HepG2 (cell line): ENCODE data around the gene CCT5. TPM values are rescaled to one million over a fixed set of nuclear protein-coding genes. Genes with fewer than 3 reads are reported as not detected.

ENCODE experiments used
- ATAC-seq: fragments of 200-7000 bp; cut with Tn5 transposase; 3 replicates; pipeline ENCODE4 v1.9.1; 2020; ENCODE audit warnings: mild to moderate bottlenecking, moderate library complexity
- BruUV-seq: library from RNA; stranded (reverse); fragments of 400-500 nt; replicated peaks from 2 replicates; lab custom pipeline; 2021; lab: Mats Ljungman, UMichigan
- CTCF ChIA-PET: fragments of 300-600 bp; formaldehyde crosslinking; extraction: SDS; loops from one replicate; lab custom pipeline; 2021; ENCODE audit warnings: low total read pairs, inconsistent platforms, low intra/inter-chr PET ratio; lab: Yijun Ruan, JAX
- POLR2A ChIA-PET: fragments of 350-600 bp; sonication (Branson Sonifier 250); formaldehyde crosslinking; loops from one replicate; lab custom pipeline; 2020; ENCODE audit warnings: antibody characterized with exemption, inconsistent platforms; lab: Yijun Ruan, JAX
- DNase-seq: peaks from one replicate; pipeline ENCODE4 v3.0.0-alpha.2; 2015; ENCODE audit warnings: low spot score
- FAIRE-seq: peaks from 3 replicates; lab custom pipeline; 2011; peaks lifted over from hg19 to GRCh38; lab: Jason Lieb, UNC
- H2AFZ ChIP-seq: one replicate; pipeline ENCODE4 v1.6.1; 2011; ENCODE audit warnings: low read length, inconsistent platforms
- H3K27ac ChIP-seq: fragments of 300-600 bp; 3 replicates; pipeline ENCODE4 v1.8.0; 2011; ENCODE audit warnings: mixed run types, mild to moderate bottlenecking, mixed read lengths, low read length, inconsistent platforms; ENCODE audit not compliant: insufficient read depth; ENCODE audit errors: extremely low read length
- H3K27me3 ChIP-seq, 2 experiments: fragments of 200-600 bp in 1 of 2; 2 replicates in 1 of 2; 3 replicates in 1 of 2; pipeline versions ENCODE4 v1.6.0 to v1.8.0; 2011; ENCODE audit warnings: low read length in 2 of 2, mild to moderate bottlenecking in 2 of 2, moderate library complexity in 2 of 2, inconsistent platforms in 1 of 2; ENCODE audit not compliant: insufficient read depth in 2 of 2, control insufficient read depth in 1 of 2
- H3K36me3 ChIP-seq, 2 experiments: fragments of 200-600 bp in 1 of 2; replicated peaks in 1 of 2; 2 replicates in 1 of 2; 3 replicates in 1 of 2; pipeline versions ENCODE4 v1.5.1 to v1.8.0; 2011; ENCODE audit warnings: low read length in 2 of 2, inconsistent platforms in 1 of 2; ENCODE audit not compliant: insufficient read depth in 2 of 2, control insufficient read depth in 1 of 2
- H3K4me1 ChIP-seq: 2 replicates; pipeline ENCODE4 v1.5.1; 2012; ENCODE audit warnings: low read length, inconsistent platforms; ENCODE audit not compliant: insufficient read depth
- H3K4me2 ChIP-seq: 2 replicates; pipeline ENCODE4 v1.6.0; 2011; ENCODE audit warnings: low read depth, low read length, inconsistent platforms
- H3K4me3 ChIP-seq, 3 experiments: fragments of 200-600 bp in 1 of 3; sonication (generic), shearing (Covaris generic) in 1 of 3; replicated peaks in 1 of 3; 2 replicates each; pipeline ENCODE4 v1.5.1; 2011 to 2016; ENCODE audit warnings: low read length in 3 of 3, inconsistent platforms in 2 of 3, low read depth in 2 of 3, mild to moderate bottlenecking in 2 of 3, control low read depth in 1 of 3, mixed read lengths in 1 of 3; ENCODE audit not compliant: insufficient read depth in 1 of 3
- H3K79me2 ChIP-seq: one replicate; pipeline ENCODE4 v1.6.1; 2011; ENCODE audit warnings: low read length, inconsistent platforms; ENCODE audit not compliant: insufficient read depth
- H3K9ac ChIP-seq: 2 replicates; pipeline ENCODE4 v1.6.0; 2011; ENCODE audit warnings: mild to moderate bottlenecking, low read depth, low read length, inconsistent platforms; ENCODE audit not compliant: insufficient read depth
- H3K9me3 ChIP-seq: 2 replicates; pipeline ENCODE4 v1.5.1; 2012; ENCODE audit warnings: mild to moderate bottlenecking, low read length
- H4K20me1 ChIP-seq: 2 replicates; pipeline ENCODE4 v1.6.0; 2011; ENCODE audit warnings: inconsistent platforms, mild to moderate bottlenecking, low read length, moderate library complexity; ENCODE audit not compliant: insufficient read depth
- STAG1 ChIP-seq: sonication (generic); formaldehyde crosslinking; IDR thresholded peaks from 2 replicates; pipeline ENCODE4 v1.4.0; 2020; ENCODE audit warnings: missing genetic modification reagents
- WGBS: methylation state at CpG from one replicate; pipeline ENCODE4 v1.1.6; 2017; ENCODE audit warnings: low lambda C conversion rate; 5-methylcytosine and 5-hydroxymethylcytosine counted together
- in situ Hi-C: cut with HindIII; loops from 2 replicates; pipeline ENCODE4 v1.10.0; 2017; ENCODE audit warnings: low pct_unique_long_range_greater_than_20kb; ENCODE audit not compliant: extremely low pct_ligation_motif_present
- intact Hi-C: fragments of 100-400 bp; cut with micrococcal nuclease; formaldehyde crosslinking; loops from one replicate; pipeline ENCODE4 v1.10.0; 2022; ENCODE audit not compliant: unreplicated experiment
- polyA plus RNA-seq, 8 experiments: library from polyadenylated mRNA; depleted of rRNA in 3 of 8; stranded (reverse) in 7 of 8; unstranded in 1 of 8; fragments of >200 nt; fragmentation: Illumina TruSeq in 4 of 8; extraction: Trizol in 4 of 8; gene quantifications; 2 replicates each; pipeline versions ENCODE4 v1.2.1 to v1.2.3, GENCODE V29; 2011 to 2016; ENCODE audit warnings: low read depth in 4 of 8, missing spikeins in 1 of 8, mixed read lengths in 1 of 8; ENCODE audit not compliant: insufficient read depth in 1 of 8
- total RNA-seq, 5 experiments: library from RNA; depleted of rRNA; stranded (reverse); fragments of >200 nt; fragmentation: Illumina TruSeq; extraction: Trizol; gene quantifications; 2 replicates each; pipeline ENCODE4 v1.2.3, GENCODE V29; 2016; ENCODE audit warnings: low read depth in 1 of 5
- TF ChIP-seq, protein P1 (sequence below): sonication (generic); formaldehyde crosslinking; IDR thresholded peaks from 2 replicates; pipeline ENCODE4 v1.4.0; 2020; ENCODE audit warnings: missing genetic modification reagents

The CCT5 gene
- total and polyA plus RNA-seq, 2 of the 13 experiments (the other 11 are each of a cell fraction or from before 2014, with no cell fraction given): 319 to 708 TPM

DNA sequence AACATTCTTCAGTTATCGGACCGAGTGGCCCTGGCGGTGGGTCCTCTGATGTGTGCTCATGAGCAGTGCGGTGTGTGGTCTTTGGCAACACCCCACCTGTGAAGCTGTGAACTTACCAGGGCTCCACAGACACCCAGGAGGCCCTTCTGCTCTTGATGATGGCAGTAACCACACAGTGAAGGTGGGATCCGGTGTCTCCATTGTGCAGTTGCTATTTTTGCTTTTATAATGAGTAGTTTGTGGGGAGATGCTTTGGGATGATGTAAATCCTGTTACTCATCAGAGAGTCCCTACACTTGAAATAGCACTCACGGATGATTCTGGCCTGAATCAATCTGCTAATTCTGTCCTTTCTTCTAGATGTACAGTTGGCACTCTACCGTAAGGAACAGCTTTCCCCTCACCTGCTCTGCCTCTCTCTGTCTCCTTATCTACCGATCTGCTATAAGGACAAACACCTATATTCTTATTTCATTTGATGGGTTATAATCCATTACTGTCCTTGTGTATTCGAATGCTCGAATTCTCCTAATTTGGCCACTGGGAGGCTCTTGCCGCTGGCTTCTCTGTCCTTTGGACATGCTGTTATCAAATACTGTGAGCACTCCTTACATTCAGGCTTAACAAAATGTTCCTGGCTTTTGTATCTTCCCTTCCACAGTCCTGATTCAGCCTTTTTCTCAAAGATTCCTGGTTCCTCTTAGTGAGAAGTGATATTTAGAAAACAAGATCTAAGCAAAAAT, 20.6 kb upstream of the CCT5 start:
- in situ Hi-C loops (loop anchor here (5.0 kb wide), 1 partner anchor 87 kb away; no protein-coding TSS in a partner anchor), intact Hi-C loops (loop anchor here (5.0 kb wide), 1 partner anchor 377 kb away; no protein-coding TSS in a partner anchor)
- Histone ChIP-seq H4K20me1 (no peaks in the 10 kb centered on the region), H3K9ac (no peak overlapping the region), H3K36me3 (peaks cover 0 to 4% of the 10 kb centered on the region in 2 experiments; a peak in 1 of 5 replicates), H3K27me3 (no peaks in the 10 kb centered on the region), H3K4me3 (no peak overlapping the region), H3K4me2 (no peak overlapping the region), H3K4me1 (no peaks in the 10 kb centered on the region), H2AFZ (no peak overlapping the region), H3K79me2 (no peaks in the 10 kb centered on the region), H3K9me3 (peaks cover 3% of the 10 kb centered on the region; the same call in 1 of the 2 replicates), H3K27ac (no peak overlapping the region)
- TF ChIP-seq, protein P1, sequence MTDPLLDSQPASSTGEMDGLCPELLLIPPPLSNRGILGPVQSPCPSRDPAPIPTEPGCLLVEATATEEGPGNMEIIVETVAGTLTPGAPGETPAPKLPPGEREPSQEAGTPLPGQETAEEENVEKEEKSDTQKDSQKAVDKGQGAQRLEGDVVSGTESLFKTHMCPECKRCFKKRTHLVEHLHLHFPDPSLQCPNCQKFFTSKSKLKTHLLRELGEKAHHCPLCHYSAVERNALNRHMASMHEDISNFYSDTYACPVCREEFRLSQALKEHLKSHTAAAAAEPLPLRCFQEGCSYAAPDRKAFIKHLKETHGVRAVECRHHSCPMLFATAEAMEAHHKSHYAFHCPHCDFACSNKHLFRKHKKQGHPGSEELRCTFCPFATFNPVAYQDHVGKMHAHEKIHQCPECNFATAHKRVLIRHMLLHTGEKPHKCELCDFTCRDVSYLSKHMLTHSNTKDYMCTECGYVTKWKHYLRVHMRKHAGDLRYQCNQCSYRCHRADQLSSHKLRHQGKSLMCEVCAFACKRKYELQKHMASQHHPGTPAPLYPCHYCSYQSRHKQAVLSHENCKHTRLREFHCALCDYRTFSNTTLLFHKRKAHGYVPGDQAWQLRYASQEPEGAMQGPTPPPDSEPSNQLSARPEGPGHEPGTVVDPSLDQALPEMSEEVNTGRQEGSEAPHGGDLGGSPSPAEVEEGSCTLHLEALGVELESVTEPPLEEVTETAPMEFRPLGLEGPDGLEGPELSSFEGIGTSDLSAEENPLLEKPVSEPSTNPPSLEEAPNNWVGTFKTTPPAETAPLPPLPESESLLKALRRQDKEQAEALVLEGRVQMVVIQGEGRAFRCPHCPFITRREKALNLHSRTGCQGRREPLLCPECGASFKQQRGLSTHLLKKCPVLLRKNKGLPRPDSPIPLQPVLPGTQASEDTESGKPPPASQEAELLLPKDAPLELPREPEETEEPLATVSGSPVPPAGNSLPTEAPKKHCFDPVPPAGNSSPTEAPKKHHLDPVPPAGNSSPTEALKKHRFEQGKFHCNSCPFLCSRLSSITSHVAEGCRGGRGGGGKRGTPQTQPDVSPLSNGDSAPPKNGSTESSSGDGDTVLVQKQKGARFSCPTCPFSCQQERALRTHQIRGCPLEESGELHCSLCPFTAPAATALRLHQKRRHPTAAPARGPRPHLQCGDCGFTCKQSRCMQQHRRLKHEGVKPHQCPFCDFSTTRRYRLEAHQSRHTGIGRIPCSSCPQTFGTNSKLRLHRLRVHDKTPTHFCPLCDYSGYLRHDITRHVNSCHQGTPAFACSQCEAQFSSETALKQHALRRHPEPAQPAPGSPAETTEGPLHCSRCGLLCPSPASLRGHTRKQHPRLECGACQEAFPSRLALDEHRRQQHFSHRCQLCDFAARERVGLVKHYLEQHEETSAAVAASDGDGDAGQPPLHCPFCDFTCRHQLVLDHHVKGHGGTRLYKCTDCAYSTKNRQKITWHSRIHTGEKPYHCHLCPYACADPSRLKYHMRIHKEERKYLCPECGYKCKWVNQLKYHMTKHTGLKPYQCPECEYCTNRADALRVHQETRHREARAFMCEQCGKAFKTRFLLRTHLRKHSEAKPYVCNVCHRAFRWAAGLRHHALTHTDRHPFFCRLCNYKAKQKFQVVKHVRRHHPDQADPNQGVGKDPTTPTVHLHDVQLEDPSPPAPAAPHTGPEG (CRISPR knock-in tag): no peak
- TF ChIP-seq STAG1 (CRISPR knock-in tag): 0 out of 2 replicates have a peak, but pooled peaks have one; percentile 3
- POLR2A ChIA-PET: no interaction called here
- no TSS peak for BruUV-seq
- WGBS: 86% methylated on average over 11 of the region's 11 CpGs
- DNase-seq (no peak), ATAC-seq (peak; percentile 38; the same call in 1 of the 3 replicates), FAIRE-seq (no peak)
- CTCF ChIA-PET: no interaction called here
